Activated CD8-positive, alpha-beta memory T cell treated with anti-CD3 and anti-CD28 coated beads, Interleukin-2, amount 50 U/mL, for 1 hour (primary cell): ENCODE results near the gene TOP3B.

Experiments
- DNase-seq: peaks from one replicate; pipeline ENCODE4 v3.0.0-alpha.2; 2020; ENCODE audit errors: extremely low read depth

TOP3B gene

DNA sequence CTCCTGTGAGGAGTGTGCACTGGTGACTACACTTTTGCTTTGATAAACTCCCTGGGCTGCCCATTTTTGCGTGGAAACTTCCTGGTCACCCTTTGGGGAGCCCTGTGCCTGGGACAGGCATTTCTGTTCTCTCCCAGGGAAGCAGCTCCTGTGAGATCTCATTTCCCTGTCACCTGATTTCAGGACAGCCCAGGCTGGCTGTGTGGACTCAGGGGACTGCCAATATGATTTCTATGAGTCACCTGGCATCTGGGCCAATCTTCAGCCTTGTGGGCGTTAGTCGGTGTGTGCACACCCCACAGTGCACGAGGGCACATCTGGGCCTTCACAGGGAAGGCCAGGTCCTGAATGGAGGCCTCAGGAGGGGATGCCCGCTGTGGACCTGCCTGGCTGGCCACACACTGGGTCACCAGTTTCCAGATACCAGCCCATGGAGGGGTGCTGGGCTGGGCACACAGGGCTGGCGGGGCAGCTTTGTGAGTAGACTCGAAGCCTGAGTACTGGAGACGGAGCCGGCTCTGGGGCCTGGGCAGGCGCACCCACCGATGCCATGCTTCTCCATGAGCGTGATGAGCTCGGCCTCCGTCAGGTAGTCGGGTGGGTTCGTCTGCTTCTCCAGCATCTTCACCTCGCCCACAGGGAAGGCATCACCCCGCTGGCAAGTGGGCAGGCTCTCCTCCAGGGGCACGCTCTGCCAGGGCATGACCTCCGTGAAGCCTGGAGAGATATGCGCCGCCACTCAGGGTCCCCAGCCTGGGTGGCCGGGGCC is 20.5 kb downstream of the TOP3B start:
- no peak for DNase-seq

GRCh38 chr22:21961127-21961867 is 21.3 kb downstream of the TOP3B start:
- DNase-seq = no peak

DNA sequence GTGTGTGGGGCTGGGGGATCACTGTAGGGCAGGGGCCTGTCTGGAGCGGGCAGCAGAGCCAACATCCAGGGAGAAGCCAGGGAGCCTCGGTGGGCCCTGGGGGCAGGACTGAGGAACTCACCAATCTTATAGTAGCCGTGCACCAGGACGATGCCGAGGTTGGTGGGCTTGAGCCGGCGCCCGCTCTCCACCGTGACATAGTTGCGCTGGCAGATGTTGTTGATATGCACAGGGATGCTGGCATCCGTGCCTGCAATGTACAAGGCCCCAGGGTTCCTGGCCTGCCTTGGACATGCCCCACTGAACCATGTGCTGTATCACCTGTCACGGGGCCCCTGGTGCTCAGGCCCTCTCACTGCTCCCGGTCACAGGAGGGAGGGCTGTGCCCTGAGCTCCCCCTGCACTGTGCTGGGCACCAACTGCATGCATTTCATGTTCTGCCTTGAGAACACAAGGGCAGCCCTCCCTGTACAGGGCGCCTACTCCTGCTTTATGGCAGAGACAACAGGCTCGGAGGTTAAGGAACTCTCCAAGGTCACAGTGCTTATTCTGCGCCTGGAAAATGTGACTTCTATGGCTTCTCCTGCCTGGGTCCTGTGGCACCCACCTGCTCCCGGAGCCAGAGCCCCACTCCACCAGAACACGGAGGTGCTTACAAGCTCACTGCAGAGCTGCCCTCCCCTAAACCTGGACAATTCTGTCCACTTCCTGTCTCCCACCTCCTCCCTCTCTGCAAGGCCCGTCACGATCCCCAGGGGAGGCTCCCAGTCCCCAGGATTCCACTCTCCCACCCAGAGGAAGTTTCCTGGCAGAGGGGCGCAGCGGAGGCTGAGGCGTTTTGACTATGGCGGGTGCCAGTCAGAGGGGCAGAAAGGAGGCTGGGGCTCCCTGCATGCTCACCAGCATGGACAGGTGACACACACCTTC is 22.1 kb downstream of the TOP3B start:
- DNase-seq = no peak

GRCh38 chr22:21959274-21960074 is 23.1 kb downstream of the TOP3B start:
- no peak for DNase-seq

- DNase-seq = no peak
Measured at GRCh38 chr22:21958360-21959273, 24.0 kb downstream of the TOP3B start.

DNA sequence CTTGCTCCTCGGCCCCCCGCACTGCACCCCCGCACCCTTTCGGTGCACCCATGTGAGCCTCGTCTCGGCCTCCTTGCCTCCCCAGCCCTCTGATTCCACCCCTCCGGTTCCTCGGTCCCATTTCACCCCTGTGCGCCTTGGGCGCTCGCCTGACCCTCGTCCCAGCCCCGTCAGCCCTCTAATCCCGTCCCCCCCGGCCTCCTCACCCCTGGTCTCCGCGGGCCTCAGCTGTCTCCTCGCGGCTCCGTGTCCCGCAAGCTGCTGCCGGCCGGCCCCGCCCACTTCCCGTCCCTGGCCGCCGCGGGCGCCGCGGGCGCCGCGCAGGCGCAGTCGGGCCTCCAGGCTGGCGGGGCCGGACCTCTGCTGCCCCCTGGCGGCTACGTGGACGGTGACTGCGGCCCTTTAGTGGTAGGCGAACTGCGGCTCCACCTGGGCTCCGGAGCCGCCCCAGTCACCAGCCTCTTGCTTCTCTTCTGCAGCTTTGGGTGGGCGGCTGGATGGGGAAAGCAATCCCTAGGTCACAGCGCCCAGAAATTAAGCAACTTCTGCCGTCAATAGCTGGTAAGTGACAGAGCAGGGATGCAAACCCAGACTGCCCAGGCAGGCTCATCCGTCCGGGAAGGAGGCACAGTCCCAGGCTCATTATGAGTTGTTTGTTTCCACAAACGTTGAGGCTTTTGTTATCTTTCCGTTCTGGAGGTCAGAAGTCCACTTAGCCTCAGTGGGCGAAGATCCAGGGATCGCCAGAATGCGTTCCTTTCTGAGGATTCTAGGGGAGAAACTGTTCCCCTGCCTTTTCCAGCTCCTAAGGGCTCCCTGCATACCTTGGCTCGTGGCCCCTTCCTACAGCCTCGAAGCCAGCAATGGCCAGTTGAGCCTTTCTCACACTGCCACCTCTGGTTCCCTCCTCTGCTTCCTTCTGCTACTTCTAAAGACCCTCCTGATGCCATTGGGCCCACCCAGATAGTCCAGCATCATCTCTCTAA is 29.7 kb downstream of the TOP3B start, which contains the start of gene PPM1F:
TSS of gene PPM1F (minus strand) at position 263 of the 986 bp plus-strand sequence. CDS start 6,800 bp downstream, outside the sequence.
- DNase-seq = peak; percentile 56

GRCh38 chr22:21951931-21952465 is 30.6 kb downstream of the TOP3B start:
- no peak for DNase-seq

- no peak for DNase-seq
Measured at GRCh38 chr22:21951062-21951461, 31.5 kb downstream of the TOP3B start.

DNA sequence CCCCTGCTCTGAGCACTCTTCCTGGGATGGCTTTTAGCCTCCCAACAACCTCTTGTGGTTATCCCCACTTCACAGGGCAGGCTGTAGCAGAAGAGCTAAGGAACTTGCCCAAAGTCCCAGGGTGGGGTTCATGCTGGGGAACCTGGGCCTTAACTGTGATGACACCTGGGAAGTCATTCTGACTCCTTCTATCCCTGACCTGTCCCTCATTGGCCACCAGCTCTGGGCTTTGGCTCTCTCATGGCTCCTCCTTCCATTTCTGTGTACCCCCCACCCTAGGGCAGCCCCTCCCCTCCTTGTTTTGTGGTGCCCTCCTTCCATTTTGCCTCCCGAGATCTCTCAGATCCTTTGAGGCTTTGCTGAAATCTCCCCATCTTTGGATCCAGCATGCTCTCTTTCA is 32.6 kb downstream of the TOP3B start:
- DNase-seq = no peak

GRCh38 chr22:21949569-21949918 is 33.0 kb downstream of the TOP3B start:
- no peak for DNase-seq

- no peak for DNase-seq
Measured at GRCh38 chr22:21948824-21949568, 33.6 kb downstream of the TOP3B start.

DNA sequence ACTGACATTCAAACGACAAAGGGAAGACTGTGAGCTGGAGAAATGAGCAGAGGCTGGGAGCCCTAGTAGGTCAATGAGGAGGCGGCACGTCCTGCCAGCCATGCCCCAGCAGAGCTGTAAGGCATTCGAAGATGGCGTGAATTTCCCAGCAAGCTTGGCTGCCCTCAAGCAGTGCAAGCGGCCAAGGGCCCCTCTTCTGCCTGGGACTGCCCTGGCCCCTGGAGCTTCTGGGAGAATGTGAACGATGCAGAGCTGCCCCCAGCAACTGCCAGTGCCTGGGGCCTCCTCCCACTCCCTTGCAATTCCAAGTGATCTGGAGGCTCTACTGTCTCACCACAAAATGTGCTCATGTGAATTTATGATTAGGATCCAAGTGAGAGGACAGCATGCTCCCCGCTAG is 34.2 kb downstream of the TOP3B start:
- DNase-seq = no peak

DNA sequence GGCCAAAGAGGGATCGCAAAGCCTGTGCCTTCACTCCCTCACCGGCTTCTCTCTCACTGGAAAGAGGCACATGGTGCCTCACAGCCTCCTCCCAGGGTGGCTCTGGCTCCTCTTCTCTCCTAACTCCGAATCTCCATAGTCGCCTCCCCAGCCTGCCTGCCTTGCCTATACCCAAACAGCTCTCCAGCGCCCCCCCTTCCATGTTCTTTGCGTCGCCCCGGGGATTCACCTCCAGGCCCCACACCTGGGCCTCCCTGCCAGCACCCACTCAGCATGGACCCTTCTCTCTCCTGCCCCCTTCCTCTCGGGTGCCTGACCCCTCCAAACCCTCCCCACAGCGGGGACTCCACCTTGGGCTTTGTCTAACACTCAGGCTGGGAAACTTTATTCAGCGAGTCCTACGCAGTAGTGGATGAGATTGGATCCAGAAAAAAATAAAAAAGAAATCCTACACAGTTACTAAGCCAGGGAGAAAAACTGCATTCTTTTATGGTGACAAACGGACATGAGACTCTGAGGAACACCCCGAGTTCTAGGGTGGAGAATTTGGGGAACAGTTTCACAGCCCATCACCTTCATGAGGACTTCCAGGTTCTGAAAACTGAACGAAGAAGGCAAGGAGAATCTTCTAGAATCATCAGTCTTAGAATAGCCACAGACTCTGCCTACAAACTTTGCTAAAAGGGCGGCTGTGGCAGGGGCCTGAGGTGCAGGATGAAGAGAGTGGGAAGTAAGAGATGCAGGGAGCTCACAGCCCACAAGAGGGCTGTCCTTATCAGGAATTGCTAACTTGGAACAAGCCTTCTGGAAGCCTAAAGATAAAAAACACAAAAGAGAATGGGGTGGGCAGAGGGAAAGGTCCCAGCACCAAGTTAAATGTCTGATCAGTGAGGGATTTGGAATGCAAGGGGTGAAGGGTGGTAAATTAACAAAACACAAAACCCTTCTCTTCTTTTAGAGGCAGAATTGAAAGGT is 35.3 kb downstream of the TOP3B start:
- DNase-seq = no peak

DNA sequence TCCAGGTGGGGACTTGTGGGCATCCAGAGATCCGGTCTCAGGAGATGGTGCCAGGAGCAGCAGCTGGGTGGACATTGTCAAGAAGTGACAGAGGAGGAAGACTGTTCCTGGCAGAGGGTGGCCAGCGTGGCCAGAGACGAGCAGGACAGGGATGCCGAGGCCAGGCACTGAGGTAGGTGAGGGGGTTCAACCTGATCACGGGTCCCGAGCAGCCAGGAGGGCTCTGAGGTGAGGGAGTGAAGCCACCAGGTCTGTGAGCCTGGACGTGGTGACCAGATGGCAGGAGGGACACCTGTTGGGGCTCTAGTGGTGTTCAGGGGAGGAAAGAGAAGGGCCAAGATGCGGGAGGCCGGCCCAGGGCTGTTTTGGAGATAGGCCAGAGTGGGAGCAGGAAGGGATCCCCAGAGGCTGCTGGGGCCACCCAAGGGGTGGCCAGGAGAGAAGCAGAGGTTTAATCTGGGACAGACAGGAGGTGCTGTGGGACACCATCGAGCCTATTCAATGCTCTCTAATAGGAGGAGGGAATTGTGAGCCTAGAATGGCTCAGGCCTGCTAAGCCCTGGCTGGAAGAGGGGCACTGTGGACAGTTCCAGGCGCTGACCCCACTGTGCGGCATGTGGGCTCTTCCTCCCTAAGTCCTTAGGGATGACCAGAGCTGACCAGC is 36.2 kb downstream of the TOP3B start:
- DNase-seq = no peak

- DNase-seq = no peak
Measured at GRCh38 chr22:21945453-21946261, 36.9 kb downstream of the TOP3B start.
